Caco-2 (cell line): Measurements from ENCODE around the gene TMEM151A. TPM values are rescaled to one million over a fixed set of nuclear protein-coding genes. Genes with fewer than 3 reads are reported as not detected.

ENCODE experiments used
- BruUV-seq: library from RNA; stranded (reverse); fragments of 400-500 nt; replicated peaks from 2 replicates; lab custom pipeline; 2021; lab: Mats Ljungman, UMichigan
- CTCF ChIA-PET: fragments of 300-600 bp; sonication (Branson Sonifier 250); formaldehyde crosslinking; loops from one replicate; lab custom pipeline; 2022; ENCODE audit warnings: antibody characterized with exemption; lab: Charles Lee
- POLR2A ChIA-PET: fragments of 300-600 bp; sonication (Branson Sonifier 250); formaldehyde crosslinking; loops from one replicate; lab custom pipeline; 2022; ENCODE audit warnings: antibody characterized with exemption; lab: Charles Lee
- DNase-seq, 2 experiments: peaks; one replicate each; pipeline versions ENCODE4 v3.0.0 to v3.0.0-alpha.2; 2020 to 2022
- H3K27me3 ChIP-seq: replicated peaks from 2 replicates; pipeline ENCODE4 v1.6.0; 2011; ENCODE audit warnings: low read length; ENCODE audit not compliant: control insufficient read depth, insufficient read depth
- H3K36me3 ChIP-seq: 2 replicates; pipeline ENCODE4 v1.5.1; 2011; ENCODE audit warnings: low read length; ENCODE audit not compliant: control insufficient read depth, insufficient read depth
- H3K4me1 ChIP-seq: fragments of 250-450 bp; sonication (Bioruptor Pico); 2 replicates; pipeline ENCODE4 v1.5.1; 2020; ENCODE audit warnings: mild to moderate bottlenecking
- H3K4me3 ChIP-seq: 2 replicates; pipeline ENCODE4 v1.5.1; 2011; ENCODE audit warnings: low read depth, mild to moderate bottlenecking, control low read depth, low read length
- H3K9me3 ChIP-seq: fragments of 250-450 bp; sonication (Bioruptor Pico); 2 replicates; pipeline ENCODE4 v1.5.1; 2020; ENCODE audit warnings: mild to moderate bottlenecking, moderate library complexity
- H3K27ac Mint-ChIP-seq: one replicate; pipeline ENCODE4 v1.8.0; 2022; ENCODE audit warnings: mixed read lengths; ENCODE audit not compliant: unreplicated experiment
- H3K27me3 Mint-ChIP-seq: one replicate; pipeline ENCODE4 v1.8.0; 2022; ENCODE audit warnings: mixed read lengths; ENCODE audit not compliant: insufficient read depth, unreplicated experiment
- H3K36me3 Mint-ChIP-seq: one replicate; pipeline ENCODE4 v1.8.0; 2022; ENCODE audit warnings: mild to moderate bottlenecking, mixed read lengths; ENCODE audit not compliant: insufficient read depth, unreplicated experiment
- H3K4me1 Mint-ChIP-seq: one replicate; pipeline ENCODE4 v1.8.0; 2022; ENCODE audit warnings: low read depth, mixed read lengths; ENCODE audit not compliant: unreplicated experiment
- H3K4me3 Mint-ChIP-seq: one replicate; pipeline ENCODE4 v1.8.0; 2022; ENCODE audit warnings: mild to moderate bottlenecking, moderate library complexity, mixed read lengths; ENCODE audit not compliant: unreplicated experiment
- H3K9me3 Mint-ChIP-seq: one replicate; pipeline ENCODE4 v1.8.0; 2022; ENCODE audit warnings: mixed read lengths; ENCODE audit not compliant: unreplicated experiment
- intact Hi-C: fragments of 100-400 bp; cut with micrococcal nuclease; formaldehyde crosslinking; loops from one replicate; pipeline ENCODE4 v1.10.0; 2022; ENCODE audit not compliant: unreplicated experiment
- total RNA-seq: library from RNA; stranded (reverse); gene quantifications from 2 replicates; pipeline ENCODE4 v1.2.3, GENCODE V29; 2022
- TF ChIP-seq, protein P1 (sequence below), 2 experiments: fragments of 200-600 bp in 1 of 2; IDR thresholded peaks; 1 replicate in 1 of 2; 2 replicates in 1 of 2; pipeline versions ENCODE4 v1.5.1 to v1.8.0; 2011 to 2022; ENCODE audit warnings: antibody characterized with exemption in 1 of 2, control low read depth in 1 of 2, inconsistent platforms in 1 of 2, low read depth in 1 of 2, low read length in 1 of 2, mild to moderate bottlenecking in 1 of 2, moderate library complexity in 1 of 2; ENCODE audit not compliant: insufficient read depth in 1 of 2, severe bottlenecking in 1 of 2, unreplicated experiment in 1 of 2

TMEM151A gene
- total RNA-seq, 1 experiment from 2014 or later, result 0.68 TPM

DNA sequence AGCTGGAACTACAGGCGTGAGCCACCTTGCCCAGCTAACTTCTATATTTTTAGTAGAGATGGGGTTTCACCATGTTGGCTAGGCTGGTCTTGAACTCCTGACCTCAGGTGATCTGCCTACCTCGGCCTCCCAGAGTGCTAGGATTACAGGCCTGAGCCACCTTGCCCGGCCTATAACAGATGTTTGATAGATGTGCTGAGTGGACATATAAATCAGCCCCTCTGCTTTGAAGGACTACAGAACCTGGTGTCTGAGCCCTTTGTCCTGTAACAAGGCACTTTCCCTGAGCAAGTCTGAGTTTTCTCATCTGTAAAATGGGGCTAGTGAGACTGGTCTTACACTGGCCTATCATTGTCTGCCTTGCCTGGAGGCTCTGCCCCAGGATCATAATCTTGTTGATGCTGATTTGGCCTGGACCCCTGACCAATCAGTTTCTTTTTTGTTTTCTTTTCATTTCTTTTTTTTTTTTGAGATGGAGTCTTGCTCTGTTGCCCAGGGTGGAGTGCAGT lies 37.5 kb downstream of the TMEM151A start:
- peaks cover 10% of the 10 kb centered on the region for H3K36me3 Mint-ChIP-seq
- no peaks in the 10 kb centered on the region for H3K27me3 Mint-ChIP-seq
- no peak overlapping the region for H3K4me3 ChIP-seq
- no peaks in the 10 kb centered on the region for H3K9me3 Mint-ChIP-seq
- BruUV-seq, result no TSS peak
- CTCF ChIA-PET, result interaction anchor here (0.7 to 3.0 kb wide), 3 partner anchors 11 to 147 kb away, joined by 4 to 34 read pairs (median 5); no protein-coding TSS in a partner anchor
- no peaks in the 10 kb centered on the region for H3K27me3 ChIP-seq
- peaks cover 41% of the 10 kb centered on the region for H3K4me1 ChIP-seq
- TF ChIP-seq, protein P1, sequence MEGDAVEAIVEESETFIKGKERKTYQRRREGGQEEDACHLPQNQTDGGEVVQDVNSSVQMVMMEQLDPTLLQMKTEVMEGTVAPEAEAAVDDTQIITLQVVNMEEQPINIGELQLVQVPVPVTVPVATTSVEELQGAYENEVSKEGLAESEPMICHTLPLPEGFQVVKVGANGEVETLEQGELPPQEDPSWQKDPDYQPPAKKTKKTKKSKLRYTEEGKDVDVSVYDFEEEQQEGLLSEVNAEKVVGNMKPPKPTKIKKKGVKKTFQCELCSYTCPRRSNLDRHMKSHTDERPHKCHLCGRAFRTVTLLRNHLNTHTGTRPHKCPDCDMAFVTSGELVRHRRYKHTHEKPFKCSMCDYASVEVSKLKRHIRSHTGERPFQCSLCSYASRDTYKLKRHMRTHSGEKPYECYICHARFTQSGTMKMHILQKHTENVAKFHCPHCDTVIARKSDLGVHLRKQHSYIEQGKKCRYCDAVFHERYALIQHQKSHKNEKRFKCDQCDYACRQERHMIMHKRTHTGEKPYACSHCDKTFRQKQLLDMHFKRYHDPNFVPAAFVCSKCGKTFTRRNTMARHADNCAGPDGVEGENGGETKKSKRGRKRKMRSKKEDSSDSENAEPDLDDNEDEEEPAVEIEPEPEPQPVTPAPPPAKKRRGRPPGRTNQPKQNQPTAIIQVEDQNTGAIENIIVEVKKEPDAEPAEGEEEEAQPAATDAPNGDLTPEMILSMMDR (IDR thresholded peaks at IDR 0.05; ENCODE audit: insufficient read depth in 1 of 2, low read depth in 1 of 2, low read length in 1 of 2, severe bottlenecking in 1 of 2, unreplicated experiment in 1 of 2), result no peak
- no peaks in the 10 kb centered on the region for H3K36me3 ChIP-seq
- no peak for DNase-seq
- POLR2A ChIA-PET, result interaction anchor here (1.2 kb wide), 1 partner anchor 17 kb away, joined by 3 read pairs; no protein-coding TSS in a partner anchor
- peaks cover 17% of the 10 kb centered on the region for H3K4me1 Mint-ChIP-seq
- no peaks in the 10 kb centered on the region for H3K9me3 ChIP-seq
- intact Hi-C loops, result loop anchor here (2.0 kb wide), 1 partner anchor 40 kb away; the partner anchor contains the start of gene YIF1A
- H3K4me3 Mint-ChIP-seq, result no peak overlapping the region
- no peak overlapping the region for H3K27ac Mint-ChIP-seq

- Mint-ChIP-seq H3K27me3 (no peaks in the 10 kb centered on the region), H3K36me3 (peaks cover 14% of the 10 kb centered on the region), H3K4me3 (no peak overlapping the region), H3K9me3 (no peaks in the 10 kb centered on the region), H3K27ac (no peak overlapping the region), H3K4me1 (peaks cover 17% of the 10 kb centered on the region)
- BruUV-seq, result no TSS peak
- TF ChIP-seq, protein P1 (IDR thresholded peaks at IDR 0.05; ENCODE audit: insufficient read depth in 1 of 2, low read depth in 1 of 2, low read length in 1 of 2, severe bottlenecking in 1 of 2, unreplicated experiment in 1 of 2), result no peak
- no peaks in the 10 kb centered on the region for H3K9me3 ChIP-seq
- ChIA-PET CTCF (interaction anchor here (0.6 to 2.0 kb wide), 2 partner anchors 14 to 19 kb away, joined by 3 to 8 read pairs; partner anchors contain the start of gene CD248), POLR2A (no interaction called here)
- intact Hi-C loops, result no loop called here
- H3K27me3 ChIP-seq, result no peaks in the 10 kb centered on the region
- no peak for DNase-seq
- H3K4me3 ChIP-seq, result no peak overlapping the region
- no peaks in the 10 kb centered on the region for H3K36me3 ChIP-seq
- H3K4me1 ChIP-seq, result peaks cover 28% of the 10 kb centered on the region
Observed at GRCh38 chr11:66330931-66331330, 39.2 kb downstream of the TMEM151A start.

DNA sequence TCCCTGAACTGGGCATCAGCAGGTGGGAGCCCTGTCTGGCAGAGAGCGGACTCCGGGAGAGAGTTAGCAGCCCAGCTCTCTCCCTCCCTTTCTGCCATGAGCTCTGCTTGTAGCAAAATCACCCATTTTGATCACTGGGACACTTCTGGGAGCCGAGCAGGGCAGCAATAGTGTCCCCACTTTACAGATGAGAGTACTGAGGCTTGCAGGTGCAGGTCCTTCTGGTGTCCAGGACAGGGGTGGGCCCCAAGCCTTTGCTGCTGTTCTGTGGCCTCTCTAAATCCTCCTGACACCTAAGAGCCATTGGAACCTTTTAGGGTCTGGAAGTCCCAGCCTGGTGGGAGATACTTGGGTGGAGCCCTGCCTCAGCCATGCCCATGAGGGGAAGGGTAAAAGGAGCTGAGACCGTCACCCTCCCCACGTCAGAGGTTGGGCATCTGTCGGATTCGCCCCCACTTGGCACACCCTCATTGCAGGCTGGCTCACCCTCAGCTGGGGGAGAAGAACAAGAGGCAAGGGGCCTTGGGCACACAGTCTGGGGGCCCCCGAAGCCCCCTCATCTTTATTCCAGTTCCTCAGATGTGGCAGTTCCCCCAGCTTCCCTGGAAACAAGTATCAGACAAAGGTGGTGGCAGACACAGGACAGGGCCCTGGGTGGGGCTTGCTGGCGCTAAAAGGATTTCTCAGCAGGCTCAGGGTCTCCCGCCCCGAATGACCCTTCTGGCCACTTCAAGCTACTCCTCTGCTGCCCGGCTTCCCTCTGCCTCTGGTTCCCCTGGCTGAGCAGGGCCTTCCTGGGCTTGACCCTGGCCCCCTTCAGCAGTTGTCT lies 40.1 kb downstream of the TMEM151A start:
- Histone ChIP-seq H3K36me3 (no peaks in the 10 kb centered on the region), H3K27me3 (no peaks in the 10 kb centered on the region), H3K9me3 (no peaks in the 10 kb centered on the region), H3K4me3 (no peak overlapping the region), H3K4me1 (peaks cover 28% of the 10 kb centered on the region)
- no peak overlapping the region for H3K27ac Mint-ChIP-seq
- no peaks in the 10 kb centered on the region for H3K27me3 Mint-ChIP-seq
- DNase-seq, result no peak
- no peak overlapping the region for H3K4me3 Mint-ChIP-seq
- TF ChIP-seq, protein P1 (IDR thresholded peaks at IDR 0.05; ENCODE audit: insufficient read depth in 1 of 2, low read depth in 1 of 2, low read length in 1 of 2, severe bottlenecking in 1 of 2, unreplicated experiment in 1 of 2), result no peak
- peaks cover 24% of the 10 kb centered on the region for H3K4me1 Mint-ChIP-seq
- POLR2A ChIA-PET, result no interaction called here
- CTCF ChIA-PET, result interaction anchor here (1.1 to 2.0 kb wide), 2 partner anchors 19 to 43 kb away, joined by 3 to 8 read pairs; partner anchors contain the start of gene YIF1A
- H3K9me3 Mint-ChIP-seq, result no peaks in the 10 kb centered on the region
- peaks cover 21% of the 10 kb centered on the region for H3K36me3 Mint-ChIP-seq
- no TSS peak for BruUV-seq
- intact Hi-C loops, result no loop called here
